Endothelial cell of umbilical vein (primary cell): Measurements from ENCODE around the gene LRP1B. TPM values are rescaled to one million over a fixed set of nuclear protein-coding genes. Genes with fewer than 3 reads are reported as not detected.

ENCODE experiments used
- BruUV-seq: library from RNA; stranded (reverse); fragments of 400-500 nt; replicated peaks from 2 replicates; lab custom pipeline; 2021; lab: Mats Ljungman, UMichigan
- CTCF ChIA-PET: fragments of 300-600, 350-600 bp; sonication (Branson Sonifier 250); formaldehyde crosslinking; loops from one replicate; lab custom pipeline; 2021; ENCODE audit warnings: antibody characterized with exemption, inconsistent platforms; lab: Charles Lee
- POLR2A ChIA-PET: fragments of 300-600, 350-600 bp; sonication (Branson Sonifier 250); formaldehyde crosslinking; loops from one replicate; lab custom pipeline; 2021; ENCODE audit warnings: antibody characterized with exemption, inconsistent platforms; lab: Charles Lee
- DNase-seq: peaks from one replicate; pipeline ENCODE4 v3.0.0-alpha.2; 2011; ENCODE audit warnings: low read depth, low spot score
- FAIRE-seq: peaks from 2 replicates; lab custom pipeline; 2011; peaks lifted over from hg19 to GRCh38; lab: Jason Lieb, UNC
- H2AFZ ChIP-seq: 2 replicates; pipeline ENCODE4 v1.6.0; 2012; ENCODE audit warnings: low read depth, low read length, control low read depth, inconsistent platforms
- H3K27ac ChIP-seq: 2 replicates; pipeline ENCODE4 v1.5.1; 2011; ENCODE audit warnings: low read depth, mild to moderate bottlenecking, control low read depth, low read length, moderate library complexity; ENCODE audit not compliant: insufficient read depth
- H3K27me3 ChIP-seq, 2 experiments: 2 replicates each; pipeline versions ENCODE4 v1.6.0 to v1.6.1; 2011; ENCODE audit warnings: low read length in 2 of 2, mixed read lengths in 1 of 2; ENCODE audit not compliant: control insufficient read depth in 2 of 2, insufficient read depth in 2 of 2
- H3K36me3 ChIP-seq, 2 experiments: 2 replicates in 1 of 2; 3 replicates in 1 of 2; pipeline ENCODE4 v1.5.1; 2011; ENCODE audit warnings: low read length in 2 of 2, mild to moderate bottlenecking in 1 of 2, moderate library complexity in 1 of 2; ENCODE audit not compliant: control insufficient read depth in 2 of 2, insufficient read depth in 2 of 2; ENCODE audit errors: extremely low read depth in 1 of 2
- H3K4me1 ChIP-seq: 3 replicates; pipeline ENCODE4 v1.5.1; 2011; ENCODE audit warnings: mild to moderate bottlenecking, low read length; ENCODE audit not compliant: control insufficient read depth, insufficient read depth; ENCODE audit errors: extremely low read depth
- H3K4me2 ChIP-seq: 2 replicates; pipeline ENCODE4 v1.6.1; 2011; ENCODE audit warnings: low read length, control low read depth, mixed read lengths; ENCODE audit not compliant: insufficient read depth
- H3K4me3 ChIP-seq, 3 experiments: fragments of 200-600 bp in 1 of 3; sonication (generic), shearing (Covaris generic) in 1 of 3; replicated peaks in 1 of 3; 2 replicates each; pipeline ENCODE4 v1.5.1; 2011 to 2016; ENCODE audit warnings: control low read depth in 3 of 3, low read length in 3 of 3, mild to moderate bottlenecking in 2 of 3, inconsistent platforms in 1 of 3, low read depth in 1 of 3, moderate library complexity in 1 of 3; ENCODE audit not compliant: insufficient read depth in 1 of 3
- H3K79me2 ChIP-seq: 2 replicates; pipeline ENCODE4 v1.6.0; 2012; ENCODE audit warnings: low read length, inconsistent platforms; ENCODE audit not compliant: control insufficient read depth, insufficient read depth
- H3K9ac ChIP-seq: replicated peaks from 2 replicates; pipeline ENCODE3; 2011; ENCODE audit warnings: low read length, control low read depth; ENCODE audit not compliant: insufficient read depth; ENCODE audit errors: extremely low read depth
- H3K9me1 ChIP-seq: replicated peaks from 3 replicates; pipeline ENCODE4 v1.6.0; 2011; ENCODE audit warnings: mild to moderate bottlenecking, low read length; ENCODE audit not compliant: control insufficient read depth, insufficient read depth; ENCODE audit errors: extremely low read depth
- H3K9me3 ChIP-seq: replicated peaks from 2 replicates; pipeline ENCODE4 v1.5.1; 2012; ENCODE audit warnings: low read length, inconsistent platforms; ENCODE audit not compliant: control insufficient read depth, insufficient read depth
- H4K20me1 ChIP-seq: replicated peaks from 2 replicates; pipeline ENCODE3; 2011; ENCODE audit warnings: mild to moderate bottlenecking, low read length; ENCODE audit not compliant: control insufficient read depth, insufficient read depth; ENCODE audit errors: extremely low read depth
- CTCF ChIP-seq, 2 donors: IDR thresholded peaks; 1 replicate in 1 of 2; 2 replicates in 1 of 2; pipeline ENCODE4 v1.5.1; 2011; ENCODE audit warnings: low read length in 2 of 2, mild to moderate bottlenecking in 2 of 2, moderate library complexity in 2 of 2, control low read depth in 1 of 2, inconsistent platforms in 1 of 2, low read depth in 1 of 2; ENCODE audit not compliant: insufficient read depth in 1 of 2; ENCODE audit errors: extremely low read depth in 1 of 2
- EZH2 ChIP-seq: IDR thresholded peaks from 2 replicates; pipeline ENCODE4 v1.6.1; 2012; ENCODE audit warnings: borderline replicate concordance, low read depth, mild to moderate bottlenecking, moderate library complexity, low read length, inconsistent platforms; ENCODE audit not compliant: severe bottlenecking
- FOS ChIP-seq: IDR thresholded peaks from 2 replicates; pipeline ENCODE4 v1.6.1; 2011; ENCODE audit warnings: mild to moderate bottlenecking, low read length, moderate library complexity, borderline replicate concordance; ENCODE audit not compliant: insufficient read depth
- GATA2 ChIP-seq: IDR thresholded peaks from 2 replicates; pipeline ENCODE4 v1.7.0; 2011; ENCODE audit warnings: low read depth, mild to moderate bottlenecking, moderate library complexity, mixed read lengths, low read length; ENCODE audit not compliant: insufficient read length, insufficient read depth
- JUN ChIP-seq: IDR thresholded peaks from 2 replicates; pipeline ENCODE4 v1.6.1; 2011; ENCODE audit warnings: borderline replicate concordance, low read depth; ENCODE audit not compliant: insufficient read length, insufficient read depth
- MAX ChIP-seq: IDR thresholded peaks from 2 replicates; pipeline ENCODE4 v1.6.1; 2011; ENCODE audit not compliant: insufficient read depth, insufficient read length
- MYC ChIP-seq: IDR thresholded peaks from one replicate; pipeline ENCODE4 v1.6.1; 2011; ENCODE audit warnings: mild to moderate bottlenecking, low read depth, low read length
- POLR2A ChIP-seq: IDR thresholded peaks from 2 replicates; pipeline ENCODE4 v1.6.1; 2012; ENCODE audit warnings: low read depth, mild to moderate bottlenecking, control low read depth, low read length
- POLR2AphosphoS5 ChIP-seq: IDR thresholded peaks from 2 replicates; pipeline ENCODE4 v1.6.1; 2012; ENCODE audit warnings: low read depth, mild to moderate bottlenecking, control low read depth, low read length, moderate library complexity; ENCODE audit not compliant: insufficient read depth
- dilution Hi-C: fragments of 300-500 bp; cut with MboI; formaldehyde crosslinking; loops from one replicate; pipeline ENCODE4 v1.15.0; 2019; ENCODE audit warnings: low sequenced_read_pairs; ENCODE audit not compliant: extremely low pct_ligation_motif_present
- intact Hi-C: fragments of 100-400 bp; cut with micrococcal nuclease; formaldehyde crosslinking; loops from one replicate; pipeline ENCODE4 v1.10.0; 2022
- polyA plus RNA-seq, 4 experiments: library from polyadenylated mRNA; depleted of rRNA in 3 of 4; stranded (reverse) in 3 of 4; unstranded in 1 of 4; fragments of >200 nt; gene quantifications; 2 replicates each; pipeline versions ENCODE4 v1.2.1 to v1.2.3, GENCODE V29; 2011 to 2012; ENCODE audit warnings: missing spikeins in 1 of 4
- total RNA-seq: library from RNA; stranded (reverse); gene quantifications from 2 replicates; pipeline ENCODE4 v1.2.3, GENCODE V29; 2021

The LRP1B gene
- total and polyA plus RNA-seq, 2 donors (not counting 3 experiments of a cell fraction or from before 2014, with no cell fraction given), result 0.03 to 0.07 TPM

GRCh38 chr2:141697035-141697434, 433.8 kb downstream of the LRP1B start:
- FAIRE-seq, result no peak
- no peaks in the 10 kb centered on the region for H3K27me3 ChIP-seq
- POLR2A ChIA-PET, result no interaction called here
- no peak overlapping the region for H3K9ac ChIP-seq
- CTCF ChIA-PET, result no interaction called here
- H3K79me2 ChIP-seq, result no peaks in the 10 kb centered on the region
- no peak for DNase-seq
- no peaks in the 10 kb centered on the region for H3K9me1 ChIP-seq
- H2AFZ ChIP-seq, result no peak overlapping the region
- no TSS peak for BruUV-seq
- intact Hi-C loops, result no loop called here
- H3K36me3 ChIP-seq, result no peaks in the 10 kb centered on the region
- TF ChIP-seq POLR2A, result no peak
- no peak for TF ChIP-seq EZH2
- TF ChIP-seq CTCF (IDR thresholded peaks at IDR 0.05; ENCODE audit: extremely low read depth in 1 of 2, insufficient read depth in 1 of 2, low read depth in 1 of 2, low read length in 2 of 2), result no peak
- no peak for TF ChIP-seq GATA2
- TF ChIP-seq FOS, result no peak
- TF ChIP-seq MAX, result no peak
- TF ChIP-seq JUN, result no peak
- no peak for TF ChIP-seq MYC
- TF ChIP-seq POLR2AphosphoS5, result no peak
- H3K9me3 ChIP-seq, result no peaks in the 10 kb centered on the region
- dilution Hi-C loops, result no loop called here
- H3K4me2 ChIP-seq, result no peak overlapping the region
- H4K20me1 ChIP-seq, result no peaks in the 10 kb centered on the region
- H3K27ac ChIP-seq, result no peak overlapping the region
- no peaks in the 10 kb centered on the region for H3K4me1 ChIP-seq
- H3K4me3 ChIP-seq, result no peak overlapping the region
